Mesodermal cell (in vitro differentiated cells): ENCODE measurements around the gene MAML3.
"Not testable (repeated sequence)": the region's sequence is repeated elsewhere in the genome, so short reads cannot be mapped to it uniquely, and the experiment has no call there.

Experiments
- H3K27ac ChIP-seq: 2 replicates; pipeline ENCODE4 v1.7.0; 2013; ENCODE audit warnings: mild to moderate bottlenecking, low read depth, low read length, moderate library complexity; ENCODE audit not compliant: severe bottlenecking
- H3K36me3 ChIP-seq: 2 replicates; pipeline ENCODE4 v1.7.1; 2013; ENCODE audit warnings: mild to moderate bottlenecking, low read length, moderate library complexity; ENCODE audit not compliant: control insufficient read depth, insufficient read depth
- H3K4me1 ChIP-seq: one replicate; pipeline ENCODE4 v1.7.1; 2013; ENCODE audit warnings: mild to moderate bottlenecking, low read length; ENCODE audit not compliant: insufficient read depth, control insufficient read depth, poor library complexity, severe bottlenecking
- H3K4me3 ChIP-seq: 2 replicates; pipeline ENCODE4 v1.7.0; 2013; ENCODE audit warnings: low read length, control low read depth, mild to moderate bottlenecking; ENCODE audit not compliant: insufficient read depth, poor library complexity, severe bottlenecking; ENCODE audit errors: extremely low read depth
- H3K9me3 ChIP-seq: 2 replicates; pipeline ENCODE4 v1.7.1; 2013; ENCODE audit warnings: mild to moderate bottlenecking, low read length, moderate library complexity; ENCODE audit not compliant: control insufficient read depth
- WGBS, 2 experiments: methylation state at CpG; one replicate each; pipeline ENCODE4 v1.1.5; 2013; ENCODE audit warnings: missing lambda C conversion rate in 2 of 2; ENCODE audit not compliant: insufficient coverage in 2 of 2; 5-methylcytosine and 5-hydroxymethylcytosine counted together

Gene MAML3

GRCh38 chr4:139718358-139718757 is 435.6 kb downstream of the MAML3 start:
- H3K4me1 ChIP-seq = peaks cover 5% of the 10 kb centered on the region
- no peak overlapping the region for H3K4me3 ChIP-seq
- peak overlapping the region; percentile 10 for H3K27ac ChIP-seq
- no peaks in the 10 kb centered on the region for H3K9me3 ChIP-seq
- H3K36me3 ChIP-seq = peaks cover 36% of the 10 kb centered on the region
- WGBS, 2 experiments = 89 to 90% methylated on average over 6 of the region's 6 CpGs

DNA sequence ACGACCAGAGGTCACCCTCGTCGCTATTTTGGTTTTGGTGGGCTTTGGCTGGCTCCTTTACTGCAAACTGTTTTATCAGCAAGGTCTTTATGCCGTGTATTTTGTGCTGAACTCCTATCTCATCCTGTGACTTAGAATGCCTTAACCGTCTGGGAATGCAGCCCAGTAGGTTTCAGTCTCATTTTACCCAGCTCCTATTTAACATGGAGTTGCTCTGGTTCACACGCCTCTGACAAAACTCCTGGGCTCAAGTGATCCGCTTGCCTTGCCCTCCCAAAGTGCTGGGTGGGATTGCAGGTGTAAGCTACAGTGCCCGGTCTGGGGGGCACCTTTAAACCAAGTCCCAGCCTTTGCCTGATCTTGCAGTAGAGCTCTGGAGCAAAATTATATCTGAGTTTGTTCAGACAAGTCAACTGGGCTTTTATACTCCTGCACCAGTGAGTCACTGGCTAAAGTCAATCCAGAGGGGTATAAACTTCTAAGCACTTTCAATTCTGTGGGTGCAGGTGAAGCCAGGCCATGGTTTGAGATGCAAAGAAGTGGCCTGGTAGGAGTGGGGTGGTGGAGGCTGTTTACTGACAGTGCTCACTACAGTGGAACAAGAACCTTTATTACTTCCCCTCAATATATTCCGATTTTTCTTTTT is 438.1 kb downstream of the MAML3 start:
- Histone ChIP-seq H3K9me3 (no peaks in the 10 kb centered on the region), H3K4me1 (peaks cover 7% of the 10 kb centered on the region), H3K27ac (peak overlapping the region; percentile 87), H3K4me3 (no peak overlapping the region), H3K36me3 (peaks cover 35% of the 10 kb centered on the region)
- 84 to 86% methylated on average over 7 to 8 of the region's 9 CpGs for WGBS, 2 experiments

DNA sequence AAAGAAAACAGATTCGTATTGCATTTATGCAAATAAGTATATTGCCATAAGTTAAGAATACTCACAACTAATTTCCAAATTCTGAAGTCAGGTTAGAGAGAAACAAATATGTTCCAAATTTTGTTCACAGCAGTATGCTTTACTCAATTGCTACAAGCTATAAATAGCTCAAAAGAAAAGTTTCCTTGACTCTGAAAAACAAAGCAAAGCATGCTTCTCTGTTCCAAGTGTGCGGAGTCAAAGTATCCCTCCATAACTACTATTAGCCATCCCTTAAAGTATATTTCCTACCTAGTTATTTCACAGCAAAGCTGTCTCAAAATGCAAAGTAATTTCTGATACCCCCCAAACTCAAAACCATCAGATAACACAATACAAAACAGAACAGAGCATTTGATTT is 441.1 kb downstream of the MAML3 start:
- Histone ChIP-seq H3K36me3 (peaks cover 7% of the 10 kb centered on the region), H3K9me3 (peaks cover 6% of the 10 kb centered on the region), H3K27ac (no peak overlapping the region), H3K4me1 (peaks cover 7% of the 10 kb centered on the region), H3K4me3 (no peak overlapping the region)
- 100% methylated on average over 1 of the region's 2 CpGs for WGBS, 2 experiments

DNA sequence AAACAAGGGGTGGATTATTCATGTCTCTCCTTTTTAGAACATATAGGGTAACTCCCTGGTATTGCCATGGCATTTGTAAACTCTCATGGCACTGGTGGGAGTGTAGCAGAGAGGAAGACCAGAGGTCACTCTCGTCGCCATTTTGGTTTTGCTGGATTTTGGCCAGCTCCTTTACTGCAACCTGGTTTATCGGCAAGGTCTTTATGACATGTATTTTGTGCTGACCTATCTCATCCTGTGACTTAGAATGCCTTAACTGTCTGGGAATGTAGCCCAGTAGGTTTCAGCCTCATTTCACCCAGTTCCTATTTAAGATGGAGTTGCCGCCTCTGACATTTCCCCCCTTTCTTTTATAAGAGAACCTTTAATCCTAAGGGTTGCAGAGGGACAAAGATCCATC is 442.5 kb downstream of the MAML3 start:
- no peaks in the 10 kb centered on the region for H3K36me3 ChIP-seq
- no peak overlapping the region for H3K4me3 ChIP-seq
- H3K9me3 ChIP-seq = peaks cover 6% of the 10 kb centered on the region
- WGBS, 2 experiments = 88 to 90% methylated on average over 3 of the region's 4 CpGs
- no peak overlapping the region for H3K27ac ChIP-seq
- peaks cover 7% of the 10 kb centered on the region for H3K4me1 ChIP-seq

- peaks cover 2% of the 10 kb centered on the region for H3K4me1 ChIP-seq
- WGBS, 2 experiments = 100% methylated on average over 1 of the region's 2 CpGs; no CpG with 5 or more reads in 1 of the 2 experiments
These were observed 443.9 kb downstream of the MAML3 start for GRCh38 chr4:139710073-139710472.

DNA sequence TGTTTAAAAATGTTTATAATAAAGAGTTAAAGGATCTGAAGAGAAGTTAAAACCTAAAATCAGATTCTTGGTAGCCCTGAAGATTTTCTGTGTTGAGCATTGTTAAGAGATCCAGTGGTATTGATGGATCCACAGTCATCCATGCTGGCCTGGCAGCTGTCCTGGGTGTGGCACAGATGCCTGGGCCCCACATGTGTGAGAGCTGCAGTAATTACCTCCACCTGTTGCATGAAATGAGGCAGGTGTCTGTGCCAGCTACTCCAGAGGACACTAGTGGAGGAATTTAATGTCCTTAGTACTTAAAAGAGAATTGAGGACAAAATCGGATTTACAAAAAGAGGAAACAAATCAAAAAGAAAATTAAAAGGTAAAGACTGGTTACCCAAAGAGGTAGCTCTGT is 444.3 kb downstream of the MAML3 start:
- Histone ChIP-seq H3K4me1 (peaks cover 2% of the 10 kb centered on the region), H3K27ac (no peak overlapping the region), H3K9me3 (peaks cover 6% of the 10 kb centered on the region), H3K4me3 (no peak overlapping the region), H3K36me3 (peaks cover 5% of the 10 kb centered on the region)
- 91% methylated on average over 1 of the region's 1 CpG; no CpG with 5 or more reads in 1 of the 2 experiments for WGBS, 2 experiments

More at GRCh38 chr4:139710073-139710472, 443.9 kb downstream of the MAML3 start:
- Histone ChIP-seq H3K9me3 (peaks cover 6% of the 10 kb centered on the region), H3K27ac (no peak overlapping the region), H3K4me3 (no peak overlapping the region), H3K36me3 (peaks cover under 1% of the 10 kb centered on the region)

- Histone ChIP-seq H3K36me3 (peaks cover 5% of the 10 kb centered on the region), H3K4me1 (no peaks in the 10 kb centered on the region), H3K27ac (no peak overlapping the region), H3K9me3 (peaks cover 6% of the 10 kb centered on the region), H3K4me3 (no peak overlapping the region)
- WGBS, 2 experiments = 89 to 100% methylated on average over 3 of the region's 4 CpGs
These were observed 449.0 kb downstream of the MAML3 start for GRCh38 chr4:139704915-139705485.

- no peaks in the 10 kb centered on the region for H3K9me3 ChIP-seq
- H3K36me3 ChIP-seq = peaks cover 10% of the 10 kb centered on the region
- H3K4me1 ChIP-seq = no peaks in the 10 kb centered on the region
- no peak overlapping the region for H3K27ac ChIP-seq
- H3K4me3 ChIP-seq = no peak overlapping the region
- WGBS, 2 experiments = 83 to 89% methylated on average over 1 to 3 of the region's 5 CpGs
These were observed 453.4 kb downstream of the MAML3 start for GRCh38 chr4:139700568-139700967.

DNA sequence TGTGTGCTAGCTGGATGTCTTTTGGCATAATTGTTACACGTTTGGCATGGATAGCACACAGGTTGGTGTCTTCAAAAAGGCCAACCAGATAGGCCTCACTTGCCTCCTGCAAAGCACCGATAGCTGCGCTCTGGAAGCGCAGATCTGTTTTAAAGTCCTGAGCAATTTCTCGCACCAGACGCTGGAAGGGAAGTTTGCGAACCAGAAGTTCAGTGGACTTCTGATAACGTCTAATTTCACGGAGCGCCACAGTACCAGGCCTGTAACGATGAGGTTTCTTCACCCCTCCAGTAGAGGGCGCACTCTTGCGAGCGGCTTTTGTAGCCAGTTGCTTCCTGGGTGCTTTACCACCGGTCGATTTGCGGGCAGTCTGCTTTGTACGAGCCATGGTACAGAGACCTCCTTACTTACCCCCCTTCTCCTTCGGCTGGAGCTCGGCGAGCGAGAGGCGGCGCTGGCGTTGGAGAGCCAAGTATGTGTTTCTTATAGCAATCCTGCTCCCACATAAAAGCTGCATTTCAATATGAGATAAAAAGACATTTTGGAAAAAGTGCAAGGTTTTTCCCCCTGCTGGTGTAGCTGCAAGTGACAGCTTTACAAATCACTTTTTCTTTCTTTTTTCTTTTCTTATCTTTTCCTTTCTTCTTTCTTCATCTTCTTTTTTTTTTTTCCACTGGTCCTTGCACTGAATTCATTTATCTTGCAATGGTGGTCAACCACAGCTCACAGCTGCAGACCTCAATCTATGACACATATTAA is 455.6 kb downstream of the MAML3 start:
- H3K36me3 ChIP-seq, H3K27ac ChIP-seq, H3K4me1 ChIP-seq, H3K4me3 ChIP-seq, H3K9me3 ChIP-seq: not testable (repeated sequence)
- no CpG with 5 or more reads among the region's 25 CpGs for WGBS, 2 experiments

DNA sequence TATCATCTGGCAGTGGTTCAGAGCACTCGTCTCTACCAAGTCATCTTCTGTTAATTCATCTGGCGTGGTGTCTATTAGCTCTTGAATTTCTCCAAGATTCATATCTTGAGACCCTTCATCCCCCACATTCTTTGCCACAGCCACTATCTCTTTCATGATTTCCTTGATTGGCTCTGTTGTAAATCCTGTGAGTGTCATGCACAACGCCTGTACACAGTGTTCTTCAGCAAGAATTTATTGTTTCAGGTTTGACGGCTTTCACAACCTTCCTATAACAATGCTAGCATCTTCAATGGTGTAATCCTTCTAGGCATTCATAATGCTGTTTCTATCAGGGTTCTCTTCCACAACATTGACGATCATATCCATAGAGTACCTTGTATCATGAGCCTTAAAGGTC is 457.5 kb downstream of the MAML3 start:
- H3K36me3 ChIP-seq = peaks cover 5% of the 10 kb centered on the region
- no peaks in the 10 kb centered on the region for H3K4me1 ChIP-seq
- no peak overlapping the region for H3K4me3 ChIP-seq
- H3K9me3 ChIP-seq = no peaks in the 10 kb centered on the region
- no peak overlapping the region for H3K27ac ChIP-seq
- 95 to 97% methylated on average over 4 to 5 of the region's 5 CpGs for WGBS, 2 experiments
